C4-2B (cell line): ENCODE measurements around the gene MCOLN1.

Experiments used
- CTCF ChIP-seq: fragments of 450-650 bp; conservative IDR thresholded peaks from 2 replicates; pipeline ENCODE4 v1.5.1; 2017; ENCODE audit warnings: mild to moderate bottlenecking
- ZFX ChIP-seq: fragments of 450-650 bp; IDR thresholded peaks from 2 replicates; pipeline ENCODE4 v1.6.1; 2017

GRCh38 chr19:7482584-7483439, 39.6 kb upstream of the MCOLN1 start:
- TF ChIP-seq CTCF, result no peak
- TF ChIP-seq ZFX, result no peak
